Kidney capillary endothelial cell (primary cell): ENCODE results near the gene ROR1.
"Not testable (repeated sequence)": the region's sequence is repeated elsewhere in the genome, so short reads cannot be mapped to it uniquely, and the experiment has no call there.

Source experiments
- DNase-seq: peaks from one replicate; pipeline ENCODE4 v3.0.0-alpha.2; 2018; ENCODE audit warnings: low spot score

Gene ROR1

DNA sequence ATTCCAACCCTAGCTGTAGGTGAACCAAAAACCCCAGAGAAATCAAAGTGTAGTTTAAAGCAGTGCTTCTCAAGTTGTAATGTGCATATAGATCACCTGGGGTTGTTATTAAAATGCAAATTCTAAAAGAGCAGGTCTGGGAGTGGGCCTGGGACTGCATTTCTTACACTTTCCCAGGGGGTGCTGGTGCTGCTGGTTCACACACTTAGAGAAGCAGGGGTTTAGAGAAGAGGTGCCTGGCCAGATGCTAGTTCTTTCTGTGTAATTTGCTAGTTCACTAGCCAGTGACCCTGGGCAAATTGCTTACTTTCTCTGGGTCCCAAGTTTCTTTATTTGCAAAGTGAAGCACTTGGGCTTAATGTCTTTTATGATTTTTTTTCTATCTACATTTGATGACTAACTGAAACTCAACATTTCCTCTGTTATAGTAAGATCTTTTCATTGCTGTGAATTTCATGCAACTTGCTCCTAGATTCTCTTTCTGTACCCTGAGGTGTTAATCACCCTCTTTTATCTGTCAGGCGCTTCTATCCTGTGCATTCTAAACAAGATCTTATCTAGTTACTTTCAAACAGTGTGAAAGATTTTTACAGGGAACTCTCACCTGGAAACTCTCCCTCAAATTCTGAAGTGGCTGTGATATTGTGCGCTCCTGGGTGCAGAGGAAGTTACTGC, 287.8 kb downstream of the ROR1 start:
- DNase-seq = no peak

DNA sequence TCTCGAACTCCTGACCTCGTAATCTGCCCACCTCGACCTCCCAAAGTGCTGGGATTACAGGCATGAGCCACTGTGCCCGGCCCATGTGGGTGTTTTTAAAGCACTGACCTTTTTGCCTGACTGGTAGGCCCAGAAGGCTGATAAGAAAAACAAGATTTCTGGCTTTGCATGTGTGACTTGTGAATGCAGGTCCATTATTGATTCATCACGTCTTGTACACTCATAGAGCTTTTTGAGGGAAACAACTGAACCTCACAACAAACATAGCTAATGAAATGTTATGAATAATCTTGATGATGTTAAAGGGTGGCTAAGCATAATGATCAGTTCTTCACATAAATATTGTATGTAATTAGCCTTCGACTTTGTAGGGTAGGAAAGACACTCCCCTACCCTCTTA, 288.7 kb downstream of the ROR1 start:
- DNase-seq = no peak

DNA sequence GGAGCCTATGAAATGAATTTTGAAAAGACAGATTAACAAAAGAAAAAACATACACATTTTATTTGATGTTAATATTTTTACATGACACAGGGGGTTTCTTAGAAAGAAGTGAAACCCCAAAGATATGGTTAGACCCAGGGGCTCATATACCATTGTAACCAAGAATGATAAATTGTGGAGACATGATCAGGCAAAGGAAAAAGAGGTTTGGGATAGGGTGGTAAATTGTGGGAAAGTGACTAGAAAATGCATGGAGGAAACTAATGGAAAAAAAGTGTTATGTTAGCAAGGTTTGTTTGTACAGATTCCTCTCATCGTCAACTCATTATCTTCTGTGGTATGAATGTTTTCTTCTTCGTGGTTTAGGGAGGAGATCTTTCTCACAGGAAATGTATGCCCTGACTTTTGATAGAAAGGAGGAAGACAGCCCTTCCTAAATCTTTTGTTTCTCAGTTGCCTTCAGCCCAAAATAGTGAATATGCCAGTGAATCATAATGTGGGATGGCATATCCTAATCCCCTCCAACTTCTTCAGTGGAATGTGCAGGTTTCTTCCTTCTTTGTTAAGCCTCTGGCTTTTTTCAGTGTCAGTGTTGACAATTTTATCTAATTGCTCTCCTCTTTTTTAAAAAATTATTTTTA, 289.2 kb downstream of the ROR1 start:
- no peak for DNase-seq

DNA sequence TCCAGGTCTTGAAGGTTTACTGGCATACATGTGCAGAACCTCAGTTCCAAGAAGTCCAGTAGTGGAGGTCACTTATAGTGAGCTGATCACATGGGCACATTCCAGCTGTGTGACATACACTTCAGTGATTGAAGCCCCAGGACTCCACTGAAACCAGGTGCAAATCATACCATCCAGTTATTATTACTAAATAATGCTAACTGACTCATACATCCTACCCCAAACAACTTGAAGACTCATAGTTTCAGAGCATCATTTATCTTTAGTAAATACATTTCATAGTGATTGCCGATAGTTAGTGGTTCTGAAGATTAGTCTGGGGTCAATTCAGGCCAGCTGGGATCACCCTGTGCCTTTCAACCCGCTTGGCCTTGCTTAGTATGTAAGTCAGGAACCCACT, 291.8 kb downstream of the ROR1 start:
- DNase-seq = no peak

DNA sequence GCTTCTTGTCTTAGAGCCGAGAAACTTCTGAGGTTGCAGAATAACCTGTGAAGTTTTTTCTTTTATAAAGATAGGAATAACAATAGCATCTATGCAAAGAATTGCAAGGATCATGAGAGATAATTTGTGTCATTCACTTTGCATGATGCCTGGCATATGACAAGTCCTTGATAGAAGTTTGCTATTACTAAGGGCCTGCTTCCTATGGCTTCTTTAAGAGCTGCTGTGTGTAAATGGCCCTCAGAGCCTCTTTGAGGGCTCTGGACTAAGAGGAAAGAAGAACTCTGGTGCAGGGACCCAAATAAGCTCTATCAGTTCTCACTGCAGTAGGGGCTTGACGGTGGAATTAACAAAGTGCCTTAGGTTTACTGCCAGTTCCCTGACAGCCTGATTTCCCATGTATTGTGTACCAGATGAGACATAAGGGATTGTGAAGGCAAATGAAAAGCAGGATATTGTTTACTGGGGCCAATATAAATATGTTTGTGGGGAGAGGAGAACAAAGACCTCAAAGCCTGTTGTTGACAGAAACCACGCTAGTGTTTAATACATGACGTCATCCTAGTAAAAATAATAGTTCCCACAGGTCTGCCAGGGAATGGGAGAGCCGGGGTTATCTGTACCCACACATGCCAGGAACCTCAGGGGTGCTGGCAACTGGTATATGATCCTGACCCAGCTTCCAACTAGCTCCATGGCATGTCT, 298.4 kb downstream of the ROR1 start:
- no peak for DNase-seq

DNA sequence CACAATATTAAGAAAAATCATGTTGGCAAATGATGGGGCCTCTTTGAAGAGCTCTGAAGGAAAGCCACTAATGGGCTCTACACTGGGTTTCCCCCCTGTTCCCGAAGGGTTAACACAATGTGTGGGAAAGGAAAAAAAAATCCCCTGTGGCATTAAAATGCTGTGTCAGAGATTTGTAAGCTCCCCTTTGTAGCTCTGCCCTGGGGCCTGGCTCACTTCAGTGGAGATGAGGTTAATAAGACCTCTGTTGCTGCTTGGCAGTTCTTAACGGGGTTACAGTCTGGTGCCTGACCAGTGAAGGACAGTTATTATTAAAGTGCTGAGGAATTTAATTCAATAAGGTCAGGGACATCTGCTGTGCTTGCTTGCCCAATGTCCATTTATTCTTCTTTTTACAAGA, 299.9 kb downstream of the ROR1 start:
- DNase-seq = no peak

DNA sequence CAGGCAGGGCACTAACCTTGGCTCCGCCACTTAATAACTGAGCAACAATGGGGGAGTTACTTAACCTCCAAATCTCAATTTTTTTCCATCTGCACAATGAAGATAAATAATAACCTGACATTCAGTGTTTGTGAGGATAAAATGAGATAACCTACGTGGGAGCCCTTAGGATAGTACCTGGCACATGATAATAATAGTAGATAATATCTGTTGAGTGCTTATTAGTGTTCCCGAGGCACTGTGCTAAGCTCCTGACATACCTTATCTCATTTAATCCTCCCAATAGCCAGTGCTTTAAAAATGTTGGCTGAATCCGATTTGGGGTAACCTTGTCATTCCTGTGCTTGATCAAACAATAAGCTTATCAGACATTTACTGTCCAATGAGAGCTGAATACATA, 300.9 kb downstream of the ROR1 start:
- no peak for DNase-seq

DNA sequence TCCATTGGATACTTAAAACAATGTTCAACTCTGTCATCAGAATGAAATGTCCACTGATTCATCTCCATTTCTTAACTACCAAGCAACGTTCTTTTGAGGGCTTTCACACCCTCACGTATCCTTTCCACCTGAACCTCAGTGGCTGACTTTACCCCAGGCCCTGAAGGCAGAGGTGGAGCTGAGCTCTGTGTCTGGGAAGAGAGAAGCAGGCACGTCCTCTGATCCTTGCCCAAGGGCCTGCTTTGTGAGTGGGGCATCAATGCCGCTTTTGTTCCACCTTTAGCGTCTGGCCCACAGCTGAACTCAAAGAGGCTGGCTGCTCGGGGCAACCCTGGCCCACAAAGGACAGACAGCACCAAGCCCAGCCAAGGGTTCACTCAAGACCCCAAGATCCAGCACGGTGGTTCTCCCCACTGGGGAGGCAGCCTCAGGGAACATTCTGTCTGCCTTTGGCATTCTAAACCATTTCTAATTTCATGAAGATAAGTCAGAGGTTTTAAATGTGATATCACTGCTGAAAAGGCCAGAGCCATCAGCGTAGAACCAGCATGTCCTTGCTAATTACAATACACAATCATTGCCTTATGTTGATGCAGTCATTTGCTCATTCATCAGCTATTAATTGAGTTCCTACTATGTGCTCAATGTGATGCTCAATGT, 303.6 kb downstream of the ROR1 start:
- no peak for DNase-seq

DNA sequence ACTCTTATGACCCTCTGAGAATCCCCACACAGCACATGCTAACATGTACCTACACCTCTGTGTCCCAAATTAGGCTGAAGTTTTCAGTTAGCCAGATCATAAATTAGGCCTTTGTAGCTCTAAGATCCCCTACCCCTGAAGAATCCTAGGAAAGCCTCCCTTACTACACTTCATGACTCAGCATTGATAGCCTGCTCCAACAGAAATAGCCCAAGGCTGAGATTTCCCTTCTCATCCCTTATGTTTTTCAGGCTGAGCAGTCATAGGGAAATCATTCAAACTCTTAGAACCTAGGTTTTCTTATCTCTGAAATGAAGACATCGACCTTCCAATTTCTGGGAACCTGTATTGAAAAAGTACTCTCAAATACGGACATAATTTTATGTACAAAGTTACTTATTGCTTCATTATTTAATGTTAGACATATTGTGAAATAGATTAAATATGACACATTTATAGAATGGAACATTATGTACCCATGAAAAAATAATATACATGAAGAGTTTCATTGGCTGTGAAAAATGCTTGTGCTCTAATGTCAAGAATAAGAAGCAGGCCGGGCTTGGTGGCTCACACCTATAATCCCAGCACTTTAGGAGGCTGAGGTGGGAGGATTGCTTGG, 307.2 kb downstream of the ROR1 start:
- no peak for DNase-seq

DNA sequence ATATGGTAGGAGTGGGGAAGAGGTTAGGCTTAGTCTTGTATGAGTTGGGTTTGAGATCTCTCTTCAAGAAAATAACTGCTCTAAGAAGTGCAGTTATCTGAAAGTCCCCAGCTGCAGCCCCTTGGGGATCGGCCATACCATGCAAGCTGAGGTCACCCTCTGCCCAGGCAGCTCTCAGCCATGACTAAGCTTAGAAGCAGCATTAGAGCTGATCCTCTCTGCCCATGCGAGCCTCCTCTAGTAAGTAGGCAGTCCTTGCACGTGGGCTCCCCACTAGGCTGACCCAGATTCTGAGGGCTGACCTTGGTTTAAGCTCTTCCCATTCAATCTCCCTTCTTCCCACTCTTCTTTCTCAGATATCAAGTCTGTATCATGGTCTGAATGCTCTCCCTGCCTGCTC, 308.6 kb downstream of the ROR1 start:
- DNase-seq = no peak

DNA sequence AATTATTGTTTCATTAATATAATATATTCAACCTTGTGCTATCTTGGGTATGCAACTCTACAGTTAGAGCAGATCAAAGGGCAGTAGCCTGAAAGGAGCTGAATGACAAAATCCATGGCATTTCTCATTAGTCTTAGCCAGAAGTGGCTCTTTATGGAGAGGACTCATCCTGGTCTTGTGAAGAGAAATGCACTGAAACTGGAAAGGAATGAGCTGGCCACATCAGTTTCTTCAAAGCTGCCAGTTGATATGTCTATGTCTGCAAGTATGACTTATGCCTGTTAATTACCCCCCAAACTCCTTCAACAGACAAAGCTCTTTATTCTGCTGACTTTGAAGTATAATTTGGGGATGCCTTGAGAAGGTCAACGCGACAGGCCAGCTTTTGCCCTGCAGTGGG, 310.6 kb downstream of the ROR1 start:
- no peak for DNase-seq

DNA sequence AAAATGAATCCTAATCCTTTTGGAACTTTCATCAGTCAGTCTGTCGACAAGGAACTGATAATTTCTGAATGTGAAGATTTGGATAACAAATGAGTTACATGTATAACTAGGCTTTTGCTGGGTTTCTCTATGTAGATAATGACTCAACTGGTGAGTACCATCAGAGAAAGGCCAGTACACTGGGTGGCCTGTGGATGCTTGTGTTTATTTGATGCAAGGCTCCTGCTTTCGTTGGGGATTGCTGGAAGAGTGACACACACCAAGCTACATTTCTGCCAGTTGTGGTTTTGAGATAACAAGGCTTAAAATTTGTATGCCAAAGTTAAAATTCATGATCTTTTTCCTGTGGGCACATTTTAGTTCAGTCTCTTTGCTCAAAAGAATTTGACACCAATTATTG, 314.0 kb downstream of the ROR1 start:
- no peak for DNase-seq

DNA sequence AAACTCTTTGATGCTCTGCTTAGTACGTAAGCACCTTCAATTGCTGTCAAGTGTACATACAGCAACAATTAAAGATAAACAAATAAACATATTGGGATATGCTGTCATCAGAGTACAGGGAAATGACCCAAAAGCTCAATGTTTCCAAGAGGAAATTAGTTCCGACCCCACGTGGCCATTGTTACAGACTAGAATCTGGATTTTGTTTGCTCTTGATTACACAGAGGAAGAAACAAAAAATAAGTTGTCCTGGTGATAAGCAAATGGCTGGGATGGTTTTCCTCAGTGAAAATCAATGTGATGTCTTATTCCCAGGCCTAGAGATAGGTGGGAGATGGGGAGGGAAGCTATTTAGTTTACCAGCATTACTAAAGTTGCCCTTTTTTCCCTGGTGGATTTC, 316.6 kb downstream of the ROR1 start:
- DNase-seq = no peak

DNA sequence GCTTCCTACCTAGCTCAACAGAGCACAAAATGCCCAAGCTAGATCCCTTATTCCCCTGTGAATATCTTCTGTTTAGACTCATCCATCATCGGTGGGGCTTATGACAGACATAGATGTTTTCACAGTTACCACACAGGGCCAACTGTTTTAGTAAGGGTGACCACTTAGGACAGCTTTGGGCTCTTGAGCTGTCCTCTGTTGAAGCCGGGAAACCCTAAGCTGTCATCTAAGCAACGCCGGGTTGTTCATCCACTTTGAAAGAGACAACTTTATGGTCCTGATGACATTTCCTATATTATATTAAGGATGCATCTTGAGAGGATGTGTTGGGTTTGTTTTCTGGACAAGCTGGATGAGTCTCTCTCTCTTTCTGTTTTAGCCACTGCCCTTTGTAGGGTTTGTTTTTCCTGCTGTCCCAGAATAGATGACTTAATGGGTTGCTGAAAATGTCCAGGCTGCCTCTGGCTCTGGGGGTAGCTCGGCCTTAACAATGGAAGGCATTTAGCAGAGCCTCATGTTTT, 319.1 kb downstream of the ROR1 start:
- no peak for DNase-seq

DNA sequence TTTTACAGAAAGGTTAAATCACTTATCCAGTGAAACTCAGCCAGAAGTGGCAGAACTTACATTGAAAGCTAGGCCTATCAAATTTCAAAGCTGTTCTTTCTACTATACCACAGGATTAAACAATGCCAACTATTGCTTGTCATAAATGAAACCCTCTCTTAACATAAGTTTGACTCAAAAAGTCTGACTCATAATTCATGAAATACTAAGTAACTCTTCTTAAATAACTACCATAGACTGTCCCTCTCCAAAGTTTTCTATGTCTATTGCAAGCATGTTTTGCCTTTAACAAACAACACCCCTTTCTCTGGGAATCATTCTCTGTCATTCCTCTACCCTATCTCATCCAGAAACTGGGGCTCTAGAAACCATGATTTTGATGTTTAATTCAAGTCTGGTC, 320.1 kb downstream of the ROR1 start:
- no peak for DNase-seq

DNA sequence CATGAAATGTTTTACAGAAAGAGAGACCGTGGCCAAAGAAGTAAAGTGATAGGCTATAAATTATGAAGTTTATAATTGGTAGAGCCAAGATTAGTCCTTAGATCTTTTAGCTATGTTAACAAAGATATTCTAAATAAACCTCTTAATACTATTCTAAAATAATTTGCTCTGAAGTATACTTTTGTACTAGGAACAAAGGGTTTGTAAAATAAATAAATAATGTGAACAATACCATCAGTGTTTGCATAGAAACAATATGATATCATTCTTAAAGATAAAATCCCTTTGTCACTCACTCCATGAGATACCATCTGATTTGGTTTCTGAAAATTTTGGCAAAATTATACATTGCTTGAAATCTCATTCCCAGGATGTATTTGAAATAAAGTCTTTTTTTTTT, 322.0 kb downstream of the ROR1 start:
- no peak for DNase-seq

DNA sequence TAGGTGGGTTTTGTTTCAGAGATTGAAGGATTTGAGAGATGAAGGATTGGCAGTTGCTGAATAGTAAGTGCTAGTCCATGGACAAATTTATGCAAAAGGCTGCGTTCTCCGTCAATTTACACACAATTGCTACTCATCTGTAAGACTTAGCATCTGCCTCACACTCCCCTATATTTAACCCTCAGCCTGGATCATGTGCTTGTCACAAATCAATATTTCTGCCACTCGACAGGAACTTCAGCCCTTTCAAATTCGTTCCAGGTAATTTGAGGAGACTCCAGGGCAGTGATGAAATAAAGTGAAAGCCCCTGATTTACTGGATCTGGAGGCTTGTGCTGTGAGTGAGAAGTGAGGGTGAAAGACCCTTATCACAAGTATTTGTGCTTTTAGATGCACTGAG, 324.0 kb downstream of the ROR1 start:
- no peak for DNase-seq

DNA sequence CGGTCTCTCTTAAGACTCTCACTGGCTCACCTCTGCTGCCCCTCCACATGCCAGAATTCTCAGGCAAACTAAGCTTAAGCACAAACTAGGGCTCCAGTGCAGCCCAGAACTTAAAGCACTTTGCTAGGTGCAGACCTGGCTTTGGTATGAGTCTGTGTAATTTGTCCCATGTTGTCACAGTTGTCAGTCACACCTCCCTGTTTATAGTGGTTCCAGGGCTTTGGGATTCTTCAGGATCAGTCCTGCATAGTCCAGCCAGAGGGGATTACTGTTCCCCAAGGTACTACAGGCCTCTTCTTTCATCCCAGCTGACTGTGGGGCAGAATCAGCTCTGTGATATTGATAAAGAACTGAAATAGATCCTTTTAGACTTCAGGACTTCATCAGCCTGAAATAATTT, 324.6 kb downstream of the ROR1 start:
- DNase-seq = no peak

DNA sequence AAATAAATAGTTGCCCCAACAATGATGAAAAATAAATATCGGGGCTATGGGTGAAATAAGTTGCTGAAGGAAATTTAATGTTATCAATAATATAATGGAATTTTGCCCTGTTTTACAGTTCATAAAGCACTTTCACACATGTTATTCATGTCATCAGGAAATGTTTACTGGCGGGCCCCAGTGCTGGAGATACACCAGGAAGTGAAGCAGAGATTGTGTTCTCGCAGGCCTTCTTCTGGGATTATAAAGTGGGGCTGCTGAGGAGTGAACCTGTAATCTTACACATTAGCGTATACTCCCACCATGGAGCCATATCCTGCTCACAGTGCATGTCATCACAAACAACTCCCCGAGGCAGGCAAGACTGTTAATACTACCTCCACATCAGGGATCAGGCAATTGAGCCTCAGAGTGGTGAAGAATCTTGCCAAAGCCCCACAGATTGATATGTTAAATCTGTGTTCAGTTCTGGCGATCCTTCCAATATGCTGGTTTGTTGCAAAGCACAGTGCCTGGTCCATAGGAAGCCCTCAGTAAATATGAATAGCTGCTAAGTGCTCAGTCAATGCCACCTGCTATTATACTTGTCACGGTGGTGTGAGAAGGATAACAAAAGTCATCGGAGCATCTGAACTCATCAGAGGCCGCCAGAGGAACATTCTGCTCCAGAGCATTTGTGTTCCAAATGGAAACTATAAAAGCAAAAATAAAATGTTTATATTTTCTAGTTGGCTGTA, 325.2 kb downstream of the ROR1 start:
- no peak for DNase-seq

DNA sequence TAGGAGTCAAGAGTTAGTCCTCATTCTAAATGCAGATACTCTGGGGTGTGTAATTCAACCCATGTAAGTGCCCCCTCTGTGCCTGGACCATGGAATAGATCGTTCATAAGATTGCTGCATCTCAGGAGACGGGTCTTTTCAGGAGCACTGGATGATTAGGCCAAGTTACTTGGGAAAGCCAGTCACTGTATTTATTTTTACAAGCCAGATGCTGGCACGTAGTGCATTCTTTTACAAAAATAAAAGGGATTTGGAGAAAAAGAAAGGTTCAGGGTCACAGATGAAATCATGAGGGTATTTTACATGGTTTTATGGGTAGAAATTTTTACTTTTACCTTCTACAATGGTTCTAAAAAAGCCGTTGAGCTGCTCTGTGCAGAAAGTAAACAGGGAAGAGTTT, 327.0 kb downstream of the ROR1 start:
- DNase-seq = no peak

DNA sequence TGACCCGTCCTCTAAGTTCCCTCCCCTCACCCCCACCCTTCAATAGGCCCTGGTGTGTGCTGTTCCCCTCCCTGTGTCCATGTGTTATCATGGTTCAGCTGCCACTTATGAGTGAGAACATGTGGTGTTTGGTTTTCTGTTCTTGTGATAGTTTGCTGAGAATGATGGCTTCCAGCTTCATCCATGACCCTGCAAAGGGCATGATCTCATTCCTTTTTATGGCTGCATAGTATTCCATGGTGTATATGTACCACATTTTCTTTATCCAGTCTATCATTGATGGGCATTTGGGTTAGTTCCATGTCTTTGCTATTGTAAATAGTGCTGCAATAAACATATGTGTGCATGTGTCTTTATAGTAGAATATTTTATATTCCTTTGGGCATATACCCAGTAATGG, 330.8 kb downstream of the ROR1 start:
- DNase-seq = not testable (repeated sequence)

DNA sequence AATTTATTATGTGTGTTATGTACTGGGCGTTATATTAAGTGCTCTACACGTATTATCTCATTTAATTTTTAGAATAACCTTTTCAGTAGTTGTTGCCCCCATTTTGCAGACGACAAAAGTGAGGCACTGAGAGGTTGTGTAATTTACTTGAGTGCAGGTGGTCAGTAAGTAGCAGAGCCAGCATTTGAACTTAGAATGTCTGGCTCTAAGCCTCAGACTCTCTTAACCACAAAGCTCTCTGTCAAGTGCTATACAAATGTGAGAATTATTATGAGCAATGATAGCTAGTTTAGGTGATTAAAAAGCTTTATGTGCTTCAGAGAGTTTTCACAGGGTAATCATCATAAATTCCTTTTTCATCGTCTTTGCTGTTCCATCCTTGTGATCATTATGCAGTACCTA, 333.3 kb downstream of the ROR1 start:
- DNase-seq = no peak
